Endothelial cell of umbilical vein (primary cell): ENCODE results near the gene PTPN6.

Experiments
- CTCF ChIP-seq, 2 donors: IDR thresholded peaks; 1 replicate in 1 of 2; 2 replicates in 1 of 2; pipeline ENCODE4 v1.5.1; 2011; ENCODE audit warnings: low read length in 2 of 2, mild to moderate bottlenecking in 2 of 2, moderate library complexity in 2 of 2, control low read depth in 1 of 2, inconsistent platforms in 1 of 2, low read depth in 1 of 2; ENCODE audit not compliant: insufficient read depth in 1 of 2; ENCODE audit errors: extremely low read depth in 1 of 2
- POLR2A ChIP-seq: IDR thresholded peaks from 2 replicates; pipeline ENCODE4 v1.6.1; 2012; ENCODE audit warnings: low read depth, mild to moderate bottlenecking, control low read depth, low read length

- TF ChIP-seq POLR2A (no peak), CTCF (IDR thresholded peaks at IDR 0.05; ENCODE audit: extremely low read depth in 1 of 2, insufficient read depth in 1 of 2, low read depth in 1 of 2, low read length in 2 of 2) (no peak)
These were observed 47.7 kb downstream of the PTPN6 start for GRCh38 chr12:6998715-6999451.
